ENCODE data around the gene RAD51B.
"Not testable (repeated sequence)": the region's sequence is repeated elsewhere in the genome, so short reads cannot be mapped to it uniquely, and the experiment has no call there.

RAD51B gene

DNA sequence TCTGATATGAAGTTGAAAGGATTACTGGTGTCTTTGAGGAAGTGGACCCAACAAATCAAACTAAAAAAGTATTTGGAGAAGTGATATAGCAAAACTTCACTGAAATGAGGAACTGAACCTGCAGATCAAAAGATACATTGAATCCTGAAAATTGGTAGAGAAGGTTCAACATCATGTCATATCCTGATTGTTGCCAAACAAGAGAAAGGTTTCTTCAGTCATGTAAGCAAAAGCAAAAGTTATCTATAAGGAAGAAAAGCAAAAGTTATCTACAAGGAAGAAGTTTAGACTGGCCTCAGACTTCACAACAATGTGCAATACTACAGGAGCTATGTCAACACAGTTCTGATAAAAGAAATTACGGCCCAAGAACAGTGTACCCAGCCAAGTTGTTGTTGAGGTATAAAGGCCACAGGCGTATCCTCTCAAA is 142.7 kb downstream of the RAD51B start:
- TF ChIP-seq, protein P1, sequence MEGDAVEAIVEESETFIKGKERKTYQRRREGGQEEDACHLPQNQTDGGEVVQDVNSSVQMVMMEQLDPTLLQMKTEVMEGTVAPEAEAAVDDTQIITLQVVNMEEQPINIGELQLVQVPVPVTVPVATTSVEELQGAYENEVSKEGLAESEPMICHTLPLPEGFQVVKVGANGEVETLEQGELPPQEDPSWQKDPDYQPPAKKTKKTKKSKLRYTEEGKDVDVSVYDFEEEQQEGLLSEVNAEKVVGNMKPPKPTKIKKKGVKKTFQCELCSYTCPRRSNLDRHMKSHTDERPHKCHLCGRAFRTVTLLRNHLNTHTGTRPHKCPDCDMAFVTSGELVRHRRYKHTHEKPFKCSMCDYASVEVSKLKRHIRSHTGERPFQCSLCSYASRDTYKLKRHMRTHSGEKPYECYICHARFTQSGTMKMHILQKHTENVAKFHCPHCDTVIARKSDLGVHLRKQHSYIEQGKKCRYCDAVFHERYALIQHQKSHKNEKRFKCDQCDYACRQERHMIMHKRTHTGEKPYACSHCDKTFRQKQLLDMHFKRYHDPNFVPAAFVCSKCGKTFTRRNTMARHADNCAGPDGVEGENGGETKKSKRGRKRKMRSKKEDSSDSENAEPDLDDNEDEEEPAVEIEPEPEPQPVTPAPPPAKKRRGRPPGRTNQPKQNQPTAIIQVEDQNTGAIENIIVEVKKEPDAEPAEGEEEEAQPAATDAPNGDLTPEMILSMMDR (conservative IDR thresholded peaks at IDR 0.05; ENCODE audit: control insufficient read depth, insufficient read depth, low read depth, low read length): no peak
- DNase-seq (ENCODE audit: low read depth): no peak
- H3K4me3 ChIP-seq (ENCODE audit: control insufficient read depth, low read depth, low read length): no peak overlapping the region

GRCh38 chr14:67963545-67963944 is 144.0 kb downstream of the RAD51B start:
- no peak overlapping the region for H3K4me3 ChIP-seq (ENCODE audit: control insufficient read depth, low read depth, low read length)
- DNase-seq (ENCODE audit: low read depth): no peak

DNA sequence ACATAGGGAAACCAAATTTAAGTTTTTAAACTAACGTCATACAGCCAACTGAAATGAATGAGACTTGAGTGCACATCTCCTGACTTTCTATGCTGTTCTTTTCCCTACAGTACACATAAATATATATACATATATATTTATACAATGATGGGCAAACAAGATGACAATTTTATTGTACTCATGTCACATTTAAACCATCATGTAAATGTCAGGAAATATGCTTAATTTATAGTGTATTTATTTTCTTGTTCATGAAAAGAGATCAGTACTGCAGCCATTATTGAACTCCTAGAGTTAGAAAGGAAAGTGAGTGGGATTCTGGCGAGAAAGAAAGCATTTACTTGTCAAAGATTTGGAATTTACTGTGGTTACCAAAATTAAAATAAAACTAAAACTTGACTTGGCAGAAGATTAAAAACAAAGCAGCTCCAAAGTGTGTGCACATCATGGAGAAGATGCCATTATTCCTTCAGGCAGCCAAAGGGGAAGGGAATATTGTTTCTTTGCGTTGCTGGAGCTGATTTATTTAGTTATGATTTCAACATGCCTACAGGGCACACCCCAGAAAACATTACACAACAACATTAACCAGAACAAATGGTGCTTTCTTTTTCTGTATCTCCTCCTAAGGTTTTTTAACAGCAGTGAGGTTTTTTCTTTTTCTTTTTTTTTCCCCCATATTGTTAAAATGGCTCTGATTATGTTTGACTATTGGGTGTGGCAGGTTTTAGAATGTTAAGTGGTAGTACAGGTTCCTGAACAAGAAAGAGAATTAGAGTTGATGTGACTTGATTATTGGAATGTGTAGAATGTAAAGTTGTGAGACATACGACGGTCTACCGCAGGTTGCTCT is 144.6 kb downstream of the RAD51B start:
- TF ChIP-seq, protein P1 (conservative IDR thresholded peaks at IDR 0.05; ENCODE audit: control insufficient read depth, insufficient read depth, low read depth, low read length): no peak
- DNase-seq (ENCODE audit: low read depth): peak; percentile 76
- H3K4me3 ChIP-seq (ENCODE audit: control insufficient read depth, low read depth, low read length): peak overlapping the region; percentile 17

More at GRCh38 chr14:67963545-67963944, 144.0 kb downstream of the RAD51B start:
- TF ChIP-seq, protein P1 (conservative IDR thresholded peaks at IDR 0.05; ENCODE audit: control insufficient read depth, insufficient read depth, low read depth, low read length): no peak

DNA sequence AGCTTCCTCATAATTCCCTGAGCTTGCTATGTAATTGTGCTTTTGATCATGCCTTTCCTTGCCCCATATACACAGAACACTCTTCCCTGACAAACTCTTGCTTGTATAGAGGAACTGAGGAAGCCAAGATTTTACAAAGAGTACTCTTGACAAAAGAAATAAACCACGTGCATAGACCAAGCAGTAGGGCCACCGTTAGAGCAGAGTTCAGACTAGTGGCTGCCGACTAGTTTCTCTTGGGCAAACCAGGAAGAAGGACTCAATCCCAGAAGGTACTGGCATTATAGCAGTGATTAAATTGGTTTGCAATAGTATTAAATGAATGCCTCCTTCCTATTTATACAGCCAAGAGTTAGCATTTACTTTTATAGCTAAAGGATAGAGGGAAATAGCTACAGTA is 146.1 kb downstream of the RAD51B start:
- TF ChIP-seq, protein P1 (conservative IDR thresholded peaks at IDR 0.05; ENCODE audit: control insufficient read depth, insufficient read depth, low read depth, low read length): no peak
- H3K4me3 ChIP-seq (ENCODE audit: control insufficient read depth, low read depth, low read length): no peak overlapping the region
- no peak for DNase-seq (ENCODE audit: low read depth)

DNA sequence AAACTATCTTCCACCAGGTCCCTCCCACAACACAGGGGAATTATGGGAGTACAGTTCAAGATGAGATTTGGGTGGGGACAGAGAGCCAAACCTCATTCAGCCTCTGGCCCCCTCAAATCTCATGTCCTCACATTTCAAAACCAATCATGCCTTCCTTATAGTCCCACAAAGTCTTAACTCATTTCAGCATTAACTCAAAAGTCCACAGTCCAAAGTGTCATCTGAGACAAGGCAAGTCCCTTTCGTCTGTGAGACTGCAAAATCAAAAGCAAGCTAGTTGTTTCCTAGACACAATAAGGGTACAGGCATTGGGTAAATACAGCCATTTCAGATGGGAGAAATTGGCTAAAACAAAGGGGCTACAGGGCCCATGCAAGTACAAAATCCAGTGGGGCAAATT is 147.6 kb downstream of the RAD51B start:
- H3K4me3 ChIP-seq (ENCODE audit: control insufficient read depth, low read depth, low read length): no peak overlapping the region
- DNase-seq (ENCODE audit: low read depth): no peak
- TF ChIP-seq, protein P1 (conservative IDR thresholded peaks at IDR 0.05; ENCODE audit: control insufficient read depth, insufficient read depth, low read depth, low read length): no peak

DNA sequence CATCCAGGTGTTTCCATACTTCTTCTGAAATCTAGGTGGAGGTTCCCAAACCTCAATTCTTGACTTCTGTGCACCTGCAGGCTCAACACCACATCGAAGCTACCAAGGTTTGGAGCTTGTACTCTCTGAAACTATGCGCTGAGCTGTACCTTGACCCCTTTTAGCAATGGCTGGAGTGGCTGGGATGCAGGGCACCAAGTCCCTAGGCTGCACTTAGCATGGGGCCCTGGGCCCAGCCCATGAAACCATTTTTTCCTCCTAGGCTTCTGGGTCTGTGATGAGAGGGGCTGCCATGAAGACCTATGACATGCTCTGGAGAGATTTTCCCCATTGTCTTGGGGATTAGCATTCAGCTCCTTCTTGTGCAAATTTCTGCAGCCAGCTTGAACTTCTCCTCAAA is 148.4 kb downstream of the RAD51B start:
- DNase-seq (ENCODE audit: low read depth); H3K4me3 ChIP-seq (ENCODE audit: control insufficient read depth, low read depth, low read length): not testable (repeated sequence)

- DNase-seq (ENCODE audit: low read depth): no peak
Measured at GRCh38 chr14:67970923-67971322, 151.3 kb downstream of the RAD51B start.

More at GRCh38 chr14:67970923-67971322, 151.3 kb downstream of the RAD51B start:
- TF ChIP-seq, protein P1 (conservative IDR thresholded peaks at IDR 0.05; ENCODE audit: control insufficient read depth, insufficient read depth, low read depth, low read length): no peak
- no peak overlapping the region for H3K4me3 ChIP-seq (ENCODE audit: control insufficient read depth, low read depth, low read length)

Measured in fibroblast of mammary gland (primary cell).